ENCODE results near the gene OR7G2.
"Not testable (repeated sequence)": the region's sequence is repeated elsewhere in the genome, so short reads cannot be mapped to it uniquely, and the experiment has no call there.

The OR7G2 gene

GRCh38 chr19:9071720-9072119 lies 35.6 kb downstream of the OR7G2 start:
- not testable (repeated sequence) for DNase-seq

- DNase-seq = no peak
Measured at GRCh38 chr19:9070066-9070465, 37.2 kb downstream of the OR7G2 start.

- no peak for DNase-seq
Measured at GRCh38 chr19:9065457-9066014, 41.7 kb downstream of the OR7G2 start.

GRCh38 chr19:9061879-9062278 lies 45.4 kb downstream of the OR7G2 start:
- DNase-seq = no peak

- DNase-seq = no peak
Measured at GRCh38 chr19:9060564-9061340, 46.5 kb downstream of the OR7G2 start.

GRCh38 chr19:9058905-9059667 lies 48.2 kb downstream of the OR7G2 start:
- no peak for DNase-seq

GRCh38 chr19:9057505-9058258 lies 49.6 kb downstream of the OR7G2 start:
- no peak for DNase-seq

GRCh38 chr19:9056131-9056530 lies 51.1 kb downstream of the OR7G2 start:
- not testable (repeated sequence) for DNase-seq

GRCh38 chr19:9054765-9055164 lies 52.5 kb downstream of the OR7G2 start:
- no peak for DNase-seq

GRCh38 chr19:9054207-9054606 lies 53.1 kb downstream of the OR7G2 start:
- DNase-seq = no peak

- not testable (repeated sequence) for DNase-seq
Measured at GRCh38 chr19:9053674-9054073, 53.6 kb downstream of the OR7G2 start.

- no peak for DNase-seq
Measured at GRCh38 chr19:9052894-9053293, 54.4 kb downstream of the OR7G2 start.

Measured in activated T-cell treated with anti-CD3 and anti-CD28 coated beads, Interleukin-2, amount 50 U/mL, for 48 hours (primary cell).